HCT116 (cell line): ENCODE results near the gene PMAIP1. TPM values are rescaled to one million over a fixed set of nuclear protein-coding genes. Genes with fewer than 3 reads are reported as not detected.
A peak's percentile ranks its signal among the peaks of the same experiment; 100 is the strongest.

ENCODE experiments used
- ATAC-seq: fragments of 200-7000 bp; cut with Tn5 transposase; 2 replicates; pipeline ENCODE4 v1.9.1; 2020; ENCODE audit warnings: mild to moderate bottlenecking, moderate library complexity
- Bru-seq: library from RNA; stranded (reverse); fragments of 400-500 nt; gene quantifications from one replicate; lab custom pipeline; 2021; lab: Mats Ljungman, UMichigan
- BruChase-seq, 2 experiments: library from RNA; stranded (reverse); fragments of 400-500 nt; gene quantifications; one replicate each; lab custom pipeline; 2021; lab: Mats Ljungman, UMichigan
- BruUV-seq: library from RNA; stranded (reverse); fragments of 400-500 nt; replicated peaks from 2 replicates; lab custom pipeline; 2021; lab: Mats Ljungman, UMichigan
- CTCF ChIA-PET: fragments of 300-600 bp; sonication (Branson Sonifier 250); formaldehyde crosslinking; loops from one replicate; lab custom pipeline; 2021; ENCODE audit warnings: antibody characterized with exemption; lab: Charles Lee
- POLR2A ChIA-PET: fragments of 300-600, 350-600 bp; sonication (Branson Sonifier 250); formaldehyde crosslinking; loops from one replicate; lab custom pipeline; 2021; ENCODE audit warnings: antibody characterized with exemption; lab: Charles Lee
- RAD21 ChIA-PET, 2 experiments: fragments of 300-600 bp; sonication (Branson Sonifier 250); formaldehyde crosslinking; loops; one replicate each; lab custom pipeline; 2023; ENCODE audit warnings: low total read pairs in 2 of 2; ENCODE audit not compliant: uncharacterized antibody in 2 of 2, unreplicated experiment in 2 of 2, low non-redundant PET in 1 of 2; lab: Charles Lee
- DNase-seq: peaks from one replicate; pipeline ENCODE4 v3.0.0-alpha.2; 2010; ENCODE audit warnings: low read depth, low spot score
- H2AFZ ChIP-seq: fragments of 200-600 bp; shearing (Covaris generic), sonication (generic); 2 replicates; pipeline ENCODE4 v1.6.1; 2017; ENCODE audit warnings: low read depth, mixed run types, mixed read lengths, antibody characterized with exemption, low read length; ENCODE audit not compliant: poor library complexity, severe bottlenecking
- H3K27ac ChIP-seq: 2 replicates; pipeline ENCODE4 v1.5.1; 2012; ENCODE audit warnings: low read depth, low read length
- H3K27me3 ChIP-seq: fragments of 200-600 bp; sonication (generic); 2 replicates; pipeline ENCODE4 v1.6.1; 2016; ENCODE audit warnings: mixed run types, low read length, mixed read lengths; ENCODE audit not compliant: insufficient read depth
- H3K36me3 ChIP-seq, 2 experiments: fragments of 200-500 bp in 1 of 2; fragments of 200-600 bp in 1 of 2; sonication (Bioruptor generic) in 1 of 2; sonication (generic) in 1 of 2; 2 replicates each; pipeline versions ENCODE4 v1.5.1 to v1.6.1; 2014 to 2016; ENCODE audit warnings: low read length in 2 of 2, inconsistent platforms in 1 of 2, mixed read lengths in 1 of 2, mixed run types in 1 of 2; ENCODE audit not compliant: insufficient read depth in 2 of 2, control insufficient read depth in 1 of 2
- H3K4me1 ChIP-seq, 2 experiments: fragments of 200-600 bp in 1 of 2; sonication (generic) in 1 of 2; 2 replicates each; pipeline versions ENCODE4 v1.5.1 to v1.6.1; 2012 to 2017; ENCODE audit warnings: low read length in 2 of 2, inconsistent platforms in 1 of 2, mild to moderate bottlenecking in 1 of 2, mixed read lengths in 1 of 2, mixed run types in 1 of 2, moderate library complexity in 1 of 2; ENCODE audit not compliant: insufficient read depth in 2 of 2, control insufficient read depth in 1 of 2
- H3K4me2 ChIP-seq: fragments of 200-600 bp; sonication (generic); 2 replicates; pipeline ENCODE4 v1.6.1; 2017; ENCODE audit warnings: mixed run types, low read length, mixed read lengths
- H3K4me3 ChIP-seq, 2 experiments: fragments of 200-600 bp in 1 of 2; sonication (generic) in 1 of 2; replicated peaks in 1 of 2; 2 replicates each; pipeline ENCODE4 v1.5.1; 2011 to 2016; ENCODE audit warnings: low read length in 2 of 2, control low read depth in 1 of 2, low read depth in 1 of 2, mild to moderate bottlenecking in 1 of 2, mixed read lengths in 1 of 2, mixed run types in 1 of 2
- H3K79me2 ChIP-seq: fragments of 200-600 bp; sonication (generic); 2 replicates; pipeline ENCODE4 v1.6.1; 2017; ENCODE audit warnings: mild to moderate bottlenecking, mixed run types, low read length, moderate library complexity, mixed read lengths; ENCODE audit not compliant: insufficient read depth
- H3K9ac ChIP-seq: fragments of 200-600 bp; sonication (generic); 2 replicates; pipeline ENCODE4 v1.6.1; 2016; ENCODE audit warnings: low read length, mixed read lengths
- H3K9me2 ChIP-seq: fragments of 200-600 bp; sonication (generic), shearing (Covaris generic); 2 replicates; pipeline ENCODE4 v1.6.1; 2017; ENCODE audit warnings: mixed run types, mild to moderate bottlenecking, moderate library complexity; ENCODE audit not compliant: insufficient read depth
- H3K9me3 ChIP-seq, 2 experiments: fragments of 200-500 bp in 1 of 2; fragments of 200-600 bp in 1 of 2; sonication (Bioruptor generic) in 1 of 2; sonication (generic) in 1 of 2; 2 replicates each; pipeline ENCODE4 v1.6.1; 2014 to 2017; ENCODE audit warnings: low read length in 2 of 2, mixed read lengths in 2 of 2, inconsistent platforms in 1 of 2, low read depth in 1 of 2, mild to moderate bottlenecking in 1 of 2, mixed run types in 1 of 2, moderate library complexity in 1 of 2; ENCODE audit not compliant: control insufficient read depth in 1 of 2, insufficient read depth in 1 of 2
- H4K20me1 ChIP-seq: fragments of 200-600 bp; sonication (generic), shearing (Covaris generic); 2 replicates; pipeline ENCODE4 v1.6.1; 2017; ENCODE audit warnings: mixed run types, mild to moderate bottlenecking, moderate library complexity; ENCODE audit not compliant: insufficient read depth
- EGR1 ChIP-seq: IDR thresholded peaks from 2 replicates; pipeline ENCODE4 v1.6.1; 2012; ENCODE audit warnings: low read depth
- POLR2A ChIP-seq: IDR thresholded peaks from 2 replicates; pipeline ENCODE4 v1.7.0; 2011; ENCODE audit warnings: borderline replicate concordance; ENCODE audit not compliant: insufficient read depth, insufficient read length; ENCODE audit errors: extremely low read depth
- POLR2AphosphoS5 ChIP-seq: IDR thresholded peaks from 2 replicates; pipeline ENCODE4 v1.6.1; 2011; ENCODE audit warnings: mild to moderate bottlenecking, low read depth, low read length, moderate library complexity
- RAD21 ChIP-seq: IDR thresholded peaks from 2 replicates; pipeline ENCODE4 v1.6.1; 2012; ENCODE audit warnings: low read depth, mild to moderate bottlenecking
- YY1 ChIP-seq: IDR thresholded peaks from 2 replicates; pipeline ENCODE4 v1.6.1; 2011; ENCODE audit warnings: low read length, low read depth, moderate library complexity, mild to moderate bottlenecking; ENCODE audit not compliant: insufficient replicate concordance; ENCODE audit errors: extremely low read depth
- ZFX ChIP-seq: fragments of 450-650 bp; IDR thresholded peaks from 2 replicates; pipeline ENCODE4 v1.6.1; 2017
- intact Hi-C: fragments of 100-400 bp; cut with micrococcal nuclease; formaldehyde crosslinking; loops from 2 replicates; pipeline ENCODE4 v1.10.0; 2022
- long read RNA-seq: library from polyadenylated mRNA; unstranded; transcript quantifications from one replicate; pipeline ENCODE4 v2.0.0, GENCODE V29; 2021; ENCODE audit not compliant: unreplicated experiment
- polyA plus RNA-seq: library from polyadenylated mRNA; unstranded; fragments of >200 nt; gene quantifications from 2 replicates; pipeline ENCODE4 v1.2.1, GENCODE V29; 2012; ENCODE audit warnings: missing spikeins
- total RNA-seq: library from RNA; stranded (reverse); gene quantifications from one replicate; pipeline ENCODE4 v1.2.1, GENCODE V29; 2021; ENCODE audit not compliant: unreplicated experiment
- TF ChIP-seq, protein P1 (sequence below): IDR thresholded peaks from 2 replicates; pipeline ENCODE4 v1.6.1; 2012
- TF ChIP-seq, protein P2 (sequence below): IDR thresholded peaks from 2 replicates; pipeline ENCODE4 v1.6.1; 2011; ENCODE audit warnings: mild to moderate bottlenecking, low read length, moderate library complexity; ENCODE audit not compliant: insufficient replicate concordance; ENCODE audit errors: extremely low read depth

Gene PMAIP1
- total RNA-seq (66.7 TPM), Bru-seq, nascent RNA (percentile 99 among the genes with signal in this experiment), BruChase-seq, experiment 1, labeled RNA remaining after a 6-hour chase (percentile 96 among the genes with signal in this experiment), BruChase-seq, experiment 2, labeled RNA remaining after a 2-hour chase (percentile 100 among the genes with signal in this experiment)
- 29.9 and 33.4 TPM in 2 replicates for polyA plus RNA-seq
- long read RNA-seq, transcript PMAIP1-202 (2 exons, 1,948 nt): major isoform, 132 of 141 reads
- long read RNA-seq, partial matches to known transcripts: 0 of 141 reads
- long read RNA-seq, other reads (novel, unspliced or antisense): 7 of 141 reads

DNA sequence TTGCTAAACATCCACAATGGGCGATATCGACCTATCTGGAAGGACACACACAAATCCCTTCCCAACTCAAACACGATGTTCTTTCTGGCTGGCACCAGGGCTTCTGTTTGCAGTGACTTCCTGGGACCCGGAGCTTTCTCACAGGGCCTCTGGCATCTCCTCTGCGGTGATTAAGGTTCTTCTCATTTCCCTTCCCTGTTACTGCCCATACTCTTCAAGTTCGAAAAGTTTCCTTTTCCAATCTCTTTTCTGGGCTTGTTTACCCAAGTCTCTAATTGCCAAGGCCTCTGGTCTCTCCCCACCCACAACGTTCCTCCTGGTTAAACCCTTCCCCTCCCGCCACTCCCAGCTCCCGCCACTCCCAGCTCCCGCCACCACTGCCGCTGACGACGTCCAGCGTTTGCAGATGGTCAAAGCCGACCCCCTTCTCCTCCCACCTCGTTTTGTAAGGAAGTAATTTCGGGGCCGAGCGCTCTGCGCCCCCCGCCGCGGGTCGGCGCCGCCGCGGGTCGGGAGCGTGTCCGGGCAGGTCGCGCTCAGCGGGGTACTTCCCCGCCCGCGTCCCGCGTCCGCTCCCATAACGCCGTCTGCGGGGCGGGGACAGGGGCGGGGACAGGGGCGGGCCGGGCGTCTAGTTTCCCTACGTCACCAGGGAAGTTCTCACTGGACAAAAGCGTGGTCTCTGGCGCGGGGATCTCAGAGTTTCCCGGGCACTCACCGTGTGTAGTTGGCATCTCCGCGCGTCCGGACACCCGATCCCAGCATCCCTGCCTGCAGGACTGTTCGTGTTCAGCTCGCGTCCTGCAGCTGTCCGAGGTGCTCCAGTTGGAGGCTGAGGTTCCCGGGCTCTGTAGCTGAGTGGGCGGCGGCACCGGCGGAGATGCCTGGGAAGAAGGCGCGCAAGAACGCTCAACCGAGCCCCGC lies at the start of gene PMAIP1:
TSS of gene PMAIP1 (plus strand) at position 699 of the 924 bp plus-strand sequence. CDS start at position 881, 182 bp downstream.
- no peaks in the 10 kb centered on the region for H3K27me3 ChIP-seq
- CTCF ChIA-PET: interaction anchor here (0.8 to 1.4 kb wide), 3 partner anchors 59 to 79 kb away, joined by 3 to 5 read pairs (median 4); no protein-coding TSS in a partner anchor
- no peaks in the 10 kb centered on the region for H3K9me3 ChIP-seq
- no TSS peak for BruUV-seq
- H2AFZ ChIP-seq: no peak within 1 kb of the TSS
- DNase-seq: peak; percentile 81
- peaks cover 30 to 49% of the 10 kb centered on the region in 2 experiments for H3K4me1 ChIP-seq
- H3K9ac ChIP-seq: peak within 1 kb of the TSS; percentile 92
- TF ChIP-seq POLR2AphosphoS5: peak; percentile 100
- TF ChIP-seq, protein P1, sequence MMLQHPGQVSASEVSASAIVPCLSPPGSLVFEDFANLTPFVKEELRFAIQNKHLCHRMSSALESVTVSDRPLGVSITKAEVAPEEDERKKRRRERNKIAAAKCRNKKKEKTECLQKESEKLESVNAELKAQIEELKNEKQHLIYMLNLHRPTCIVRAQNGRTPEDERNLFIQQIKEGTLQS: no peak
- TF ChIP-seq, protein P2, sequence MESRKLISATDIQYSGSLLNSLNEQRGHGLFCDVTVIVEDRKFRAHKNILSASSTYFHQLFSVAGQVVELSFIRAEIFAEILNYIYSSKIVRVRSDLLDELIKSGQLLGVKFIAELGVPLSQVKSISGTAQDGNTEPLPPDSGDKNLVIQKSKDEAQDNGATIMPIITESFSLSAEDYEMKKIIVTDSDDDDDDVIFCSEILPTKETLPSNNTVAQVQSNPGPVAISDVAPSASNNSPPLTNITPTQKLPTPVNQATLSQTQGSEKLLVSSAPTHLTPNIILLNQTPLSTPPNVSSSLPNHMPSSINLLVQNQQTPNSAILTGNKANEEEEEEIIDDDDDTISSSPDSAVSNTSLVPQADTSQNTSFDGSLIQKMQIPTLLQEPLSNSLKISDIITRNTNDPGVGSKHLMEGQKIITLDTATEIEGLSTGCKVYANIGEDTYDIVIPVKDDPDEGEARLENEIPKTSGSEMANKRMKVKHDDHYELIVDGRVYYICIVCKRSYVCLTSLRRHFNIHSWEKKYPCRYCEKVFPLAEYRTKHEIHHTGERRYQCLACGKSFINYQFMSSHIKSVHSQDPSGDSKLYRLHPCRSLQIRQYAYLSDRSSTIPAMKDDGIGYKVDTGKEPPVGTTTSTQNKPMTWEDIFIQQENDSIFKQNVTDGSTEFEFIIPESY: peak; percentile 59
- peak; percentile 98 for TF ChIP-seq POLR2A
- TF ChIP-seq YY1: peak; percentile 51
- TF ChIP-seq EGR1: no peak
- peak; percentile 25; the same call in 1 of the 2 replicates for TF ChIP-seq ZFX
- no peak for TF ChIP-seq RAD21
- peaks cover 13% of the 10 kb centered on the region; the same call in 1 of the 2 replicates for H4K20me1 ChIP-seq
- H3K79me2 ChIP-seq: peaks cover 50% of the 10 kb centered on the region
- intact Hi-C loops: loop anchor here (1.0 kb wide), 1 partner anchor 54 kb away; no protein-coding TSS in a partner anchor
- H3K4me2 ChIP-seq: peak within 1 kb of the TSS; percentile 86
- POLR2A ChIA-PET: interaction anchor here (0.7 to 3.3 kb wide), 32 partner anchors 9 to 650 kb away, joined by 3 to 36 read pairs (median 6); no protein-coding TSS in a partner anchor
- peaks cover 11 to 20% of the 10 kb centered on the region in 2 experiments; a peak in 3 of 4 replicates for H3K36me3 ChIP-seq
- ATAC-seq: peak; percentile 83
- H3K4me3 ChIP-seq: peak within 1 kb of the TSS; percentile 80 to 82
- RAD21 ChIA-PET: no interaction called here
- H3K27ac ChIP-seq: peak within 1 kb of the TSS; percentile 87
- no peaks in the 10 kb centered on the region for H3K9me2 ChIP-seq
